C4-2B (cell line): Measurements from ENCODE around the gene EXOSC6.

ENCODE experiments used
- ZFX ChIP-seq: fragments of 450-650 bp; IDR thresholded peaks from 2 replicates; pipeline ENCODE4 v1.6.1; 2017
- TF ChIP-seq, protein P1 (sequence below): fragments of 450-650 bp; conservative IDR thresholded peaks from 2 replicates; pipeline ENCODE4 v1.5.1; 2017; ENCODE audit warnings: mild to moderate bottlenecking

DNA sequence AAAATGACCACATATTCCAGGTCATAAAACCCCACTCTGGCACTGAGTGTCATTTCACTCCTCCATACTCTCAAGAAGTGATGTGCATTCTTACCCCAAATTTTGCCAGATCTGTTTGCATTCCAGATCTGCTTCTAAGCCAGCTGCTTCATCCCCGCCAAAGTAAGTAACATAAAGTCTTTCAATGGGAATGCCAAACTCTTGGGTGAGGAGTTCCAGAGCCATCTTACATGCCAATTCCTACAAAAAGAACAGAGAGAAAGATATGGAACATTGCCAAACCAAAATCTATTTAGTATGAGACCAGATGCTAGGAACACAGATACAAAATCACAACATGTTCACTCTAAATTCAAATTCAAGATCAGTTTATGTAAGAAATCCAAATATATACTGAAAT, 24.7 kb upstream of the EXOSC6 start:
- TF ChIP-seq, protein P1, sequence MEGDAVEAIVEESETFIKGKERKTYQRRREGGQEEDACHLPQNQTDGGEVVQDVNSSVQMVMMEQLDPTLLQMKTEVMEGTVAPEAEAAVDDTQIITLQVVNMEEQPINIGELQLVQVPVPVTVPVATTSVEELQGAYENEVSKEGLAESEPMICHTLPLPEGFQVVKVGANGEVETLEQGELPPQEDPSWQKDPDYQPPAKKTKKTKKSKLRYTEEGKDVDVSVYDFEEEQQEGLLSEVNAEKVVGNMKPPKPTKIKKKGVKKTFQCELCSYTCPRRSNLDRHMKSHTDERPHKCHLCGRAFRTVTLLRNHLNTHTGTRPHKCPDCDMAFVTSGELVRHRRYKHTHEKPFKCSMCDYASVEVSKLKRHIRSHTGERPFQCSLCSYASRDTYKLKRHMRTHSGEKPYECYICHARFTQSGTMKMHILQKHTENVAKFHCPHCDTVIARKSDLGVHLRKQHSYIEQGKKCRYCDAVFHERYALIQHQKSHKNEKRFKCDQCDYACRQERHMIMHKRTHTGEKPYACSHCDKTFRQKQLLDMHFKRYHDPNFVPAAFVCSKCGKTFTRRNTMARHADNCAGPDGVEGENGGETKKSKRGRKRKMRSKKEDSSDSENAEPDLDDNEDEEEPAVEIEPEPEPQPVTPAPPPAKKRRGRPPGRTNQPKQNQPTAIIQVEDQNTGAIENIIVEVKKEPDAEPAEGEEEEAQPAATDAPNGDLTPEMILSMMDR: no peak
- TF ChIP-seq ZFX: no peak
